Liver (tissue), 3 donors: ENCODE data around the gene BIRC6.

Experiments used
- EGR1 ChIP-seq, 2 donors: IDR thresholded peaks; 2 replicates each; pipeline ENCODE4 v1.6.1; 2016 to 2018; ENCODE audit warnings: antibody characterized with exemption in 2 of 2, low read depth in 2 of 2
- FOXA1 ChIP-seq: IDR thresholded peaks from 2 replicates; pipeline ENCODE4 v1.6.1; 2016; ENCODE audit warnings: antibody characterized with exemption
- JUND ChIP-seq, 2 donors: IDR thresholded peaks; 2 replicates each; pipeline ENCODE4 v1.6.1; 2016; ENCODE audit warnings: antibody characterized with exemption in 2 of 2
- TAF1 ChIP-seq: conservative IDR thresholded peaks from 2 replicates; pipeline ENCODE4 v1.6.1; 2016; ENCODE audit warnings: antibody characterized with exemption, mild to moderate bottlenecking
- TF ChIP-seq, protein P1 (sequence below): fragments of 150-350 bp; IDR thresholded peaks from 2 replicates; pipeline ENCODE4 v1.5.1; 2017; ENCODE audit warnings: improper control_type of control experiment, low read depth, low read length; ENCODE audit not compliant: missing input control
- donor health status: healthy.
- donor health status: healthy.

GRCh38 chr2:32624812-32625211, 268.0 kb downstream of the BIRC6 start:
- TF ChIP-seq, protein P1, sequence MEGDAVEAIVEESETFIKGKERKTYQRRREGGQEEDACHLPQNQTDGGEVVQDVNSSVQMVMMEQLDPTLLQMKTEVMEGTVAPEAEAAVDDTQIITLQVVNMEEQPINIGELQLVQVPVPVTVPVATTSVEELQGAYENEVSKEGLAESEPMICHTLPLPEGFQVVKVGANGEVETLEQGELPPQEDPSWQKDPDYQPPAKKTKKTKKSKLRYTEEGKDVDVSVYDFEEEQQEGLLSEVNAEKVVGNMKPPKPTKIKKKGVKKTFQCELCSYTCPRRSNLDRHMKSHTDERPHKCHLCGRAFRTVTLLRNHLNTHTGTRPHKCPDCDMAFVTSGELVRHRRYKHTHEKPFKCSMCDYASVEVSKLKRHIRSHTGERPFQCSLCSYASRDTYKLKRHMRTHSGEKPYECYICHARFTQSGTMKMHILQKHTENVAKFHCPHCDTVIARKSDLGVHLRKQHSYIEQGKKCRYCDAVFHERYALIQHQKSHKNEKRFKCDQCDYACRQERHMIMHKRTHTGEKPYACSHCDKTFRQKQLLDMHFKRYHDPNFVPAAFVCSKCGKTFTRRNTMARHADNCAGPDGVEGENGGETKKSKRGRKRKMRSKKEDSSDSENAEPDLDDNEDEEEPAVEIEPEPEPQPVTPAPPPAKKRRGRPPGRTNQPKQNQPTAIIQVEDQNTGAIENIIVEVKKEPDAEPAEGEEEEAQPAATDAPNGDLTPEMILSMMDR = no peak
- TF ChIP-seq FOXA1 (no peak), EGR1 (IDR thresholded peaks at IDR 0.05; ENCODE audit: low read depth in 2 of 2) (no peak), TAF1 (no peak), JUND (IDR thresholded peaks at IDR 0.05) (no peak)
